HG02798 (cell line): ENCODE data around the gene ABCA6.
"Not testable (repeated sequence)": the region's sequence is repeated elsewhere in the genome, so short reads cannot be mapped to it uniquely, and the experiment has no call there.

ENCODE experiments used
- ATAC-seq: cut with Tn5 transposase; IDR thresholded peaks from one replicate; pipeline ENCODE4 v1.9.1; 2021; ENCODE audit warnings: mild to moderate bottlenecking; ENCODE audit not compliant: unreplicated experiment, poor library complexity

ABCA6 gene

GRCh38 chr17:69141431-69142174 lies at the start of gene ABCA6:
Gene ABCA6 (minus strand): TSS chr17:69141895. CDS start chr17:69140703, 1,192 bp downstream.
- ATAC-seq, result no peak

- ATAC-seq, result no peak
Measured at GRCh38 chr17:69188796-69189195, 47.1 kb upstream of the ABCA6 start.

GRCh38 chr17:69188064-69188463 lies 46.4 kb upstream of the ABCA6 start:
- ATAC-seq, result no peak

- ATAC-seq, result no peak
Measured at GRCh38 chr17:69187294-69187693, 45.6 kb upstream of the ABCA6 start.

- ATAC-seq, result no peak
Measured at GRCh38 chr17:69179227-69179952, 37.7 kb upstream of the ABCA6 start.

- no peak for ATAC-seq
Measured at GRCh38 chr17:69176457-69176795, 34.7 kb upstream of the ABCA6 start.

DNA sequence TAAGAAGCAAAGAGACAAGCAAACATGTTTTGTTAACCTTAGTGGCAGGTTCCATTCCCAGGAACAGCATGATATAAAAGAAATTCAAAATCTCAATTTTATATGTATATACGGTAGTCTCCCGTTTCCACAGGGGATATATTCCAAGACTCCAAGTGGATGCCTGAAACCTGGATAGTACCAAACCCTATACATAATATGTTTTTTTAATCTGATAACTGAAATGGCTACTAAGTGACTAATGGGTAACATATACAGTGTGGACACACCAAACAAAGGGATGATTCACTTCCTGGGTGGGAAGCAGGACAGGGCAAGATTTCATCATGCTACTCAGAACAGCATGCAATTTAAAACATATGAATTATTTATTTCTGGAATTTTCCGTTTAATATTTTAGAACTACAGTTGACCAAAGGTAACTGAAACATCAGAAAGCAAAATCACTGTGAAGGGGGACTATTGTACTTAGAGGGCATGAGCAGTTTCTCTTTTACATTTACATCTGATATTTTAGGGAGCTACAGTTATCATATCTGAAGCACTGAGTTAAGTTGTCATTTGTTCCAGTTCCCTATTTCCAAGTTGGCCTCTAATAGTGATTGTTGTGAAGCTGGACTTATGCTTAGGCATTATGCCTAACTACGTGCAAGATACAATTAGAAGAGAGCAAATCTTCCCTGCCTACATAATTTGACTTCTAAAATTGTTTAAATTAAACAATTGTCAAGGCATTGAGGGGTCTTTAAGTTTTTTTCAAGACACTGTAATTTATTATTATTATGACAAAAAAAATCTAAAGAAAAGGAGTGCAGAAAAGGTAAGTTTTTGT lies 34.1 kb upstream of the ABCA6 start:
- ATAC-seq, result no peak

DNA sequence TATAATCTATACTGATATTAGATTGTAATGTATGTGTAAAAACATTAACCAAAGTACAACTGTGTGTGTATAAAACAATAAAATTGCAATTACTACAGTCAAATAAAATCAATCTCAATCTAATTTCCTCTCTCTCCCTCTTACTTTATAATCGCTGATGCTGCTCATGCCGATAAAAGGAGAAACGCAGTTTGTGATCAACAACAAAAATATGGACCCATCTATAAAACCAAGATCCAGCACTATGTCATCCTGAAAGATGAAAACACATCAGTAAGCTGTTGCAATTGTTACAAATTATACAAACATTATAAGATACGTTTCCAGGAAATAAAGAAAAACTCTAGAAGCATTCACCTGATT lies 33.5 kb upstream of the ABCA6 start:
- ATAC-seq, result no peak

DNA sequence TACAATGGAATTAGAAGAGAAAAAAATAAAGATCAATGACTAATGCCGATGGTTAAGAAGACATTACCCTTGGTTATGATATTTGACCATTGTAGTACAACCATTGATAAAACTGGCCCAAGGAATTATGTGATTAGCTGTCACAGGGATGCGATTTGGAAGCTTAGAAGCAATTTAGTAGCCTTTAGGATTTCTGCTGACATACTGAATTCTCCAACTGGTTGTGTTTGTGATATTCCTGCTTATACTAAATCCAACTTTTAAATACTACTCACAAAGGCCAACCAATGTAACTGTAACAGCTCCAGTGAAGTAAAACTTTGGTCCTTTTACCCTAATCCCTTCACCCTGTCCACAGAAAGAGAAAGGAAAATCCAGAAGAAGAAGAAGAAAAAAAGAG lies 31.4 kb upstream of the ABCA6 start:
- ATAC-seq, result no peak

- no peak for ATAC-seq
Measured at GRCh38 chr17:69170377-69170776, 28.7 kb upstream of the ABCA6 start.

DNA sequence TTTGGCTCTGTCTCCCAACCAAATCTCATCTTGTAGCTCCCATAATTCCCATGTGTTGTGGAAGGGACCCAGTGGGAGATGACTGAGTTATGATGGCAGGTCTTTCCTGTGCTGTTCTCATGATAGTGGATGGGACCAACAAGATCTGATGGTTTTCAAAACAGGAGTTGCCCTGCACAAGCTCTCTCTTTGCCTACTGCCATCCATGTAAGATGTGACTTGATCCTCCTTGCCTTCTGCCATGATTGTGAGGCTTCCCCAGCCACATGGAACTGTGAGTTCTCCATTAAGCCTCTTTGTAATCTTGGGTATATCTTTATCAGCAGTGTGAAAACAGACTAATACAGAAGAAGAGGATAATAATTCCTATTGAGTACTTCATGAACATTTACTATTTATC lies 26.9 kb upstream of the ABCA6 start:
- not testable (repeated sequence) for ATAC-seq

GRCh38 chr17:69166957-69167356 lies 25.3 kb upstream of the ABCA6 start:
- ATAC-seq, result no peak

DNA sequence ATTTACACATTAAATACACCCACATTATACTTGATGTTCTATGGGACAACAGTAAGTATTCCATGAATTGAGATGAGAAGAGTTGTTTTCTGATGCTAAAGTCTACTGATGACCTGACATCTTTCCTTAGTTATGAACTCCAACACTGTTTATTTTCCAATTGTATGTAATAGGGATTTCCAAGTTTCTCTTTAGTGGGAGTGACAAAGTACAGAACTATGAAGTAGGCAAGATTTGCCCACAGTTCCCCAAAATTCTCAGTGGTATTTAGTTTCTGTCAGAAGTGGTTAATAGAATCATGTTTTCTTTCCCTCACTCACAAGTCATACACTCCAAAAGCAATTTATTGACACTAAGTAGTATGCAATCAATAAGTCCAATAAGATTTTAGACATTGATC lies 22.5 kb upstream of the ABCA6 start:
- no peak for ATAC-seq

GRCh38 chr17:69159418-69159817 lies 17.7 kb upstream of the ABCA6 start:
- no peak for ATAC-seq

DNA sequence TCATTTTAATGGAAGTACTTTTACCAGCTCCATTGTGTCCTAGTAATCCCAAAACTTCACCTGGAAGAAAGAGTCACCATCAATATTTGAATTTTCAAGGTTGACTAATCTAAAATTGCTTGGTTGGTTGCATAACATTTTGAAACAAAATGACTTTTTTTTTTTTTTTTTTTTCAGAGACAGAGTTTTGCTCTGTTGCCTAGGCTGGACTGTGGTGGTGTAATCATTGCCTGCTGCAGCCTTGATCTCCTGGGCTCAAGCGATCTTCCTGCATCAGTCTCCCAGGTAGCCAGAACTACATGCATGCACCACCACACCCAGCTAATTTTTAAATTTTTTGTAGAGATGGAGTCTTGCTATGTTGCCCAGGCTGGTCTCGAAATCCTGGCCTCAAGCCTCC lies 12.6 kb upstream of the ABCA6 start:
- ATAC-seq, result no peak

- ATAC-seq, result no peak
Measured at GRCh38 chr17:69150333-69150732, 8.6 kb upstream of the ABCA6 start.

DNA sequence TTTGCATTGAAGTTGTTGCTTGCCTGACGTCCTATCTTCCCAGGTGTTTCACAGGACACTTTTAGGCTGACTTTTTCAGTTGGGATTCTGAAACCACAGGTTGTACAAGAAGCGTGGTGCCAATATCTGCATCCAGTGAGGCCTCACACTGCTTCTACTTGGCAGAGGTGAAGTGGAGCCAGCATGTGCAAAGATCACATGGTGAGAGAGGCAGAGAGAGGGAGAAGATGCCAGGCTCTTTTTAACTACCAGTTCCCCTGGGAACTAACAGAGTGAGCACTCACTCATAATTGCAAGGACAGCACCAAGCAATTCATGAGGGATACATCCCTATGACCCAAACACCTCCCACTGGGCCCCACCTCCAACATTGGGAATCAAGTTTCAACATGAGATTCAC lies 5.8 kb upstream of the ABCA6 start:
- no peak for ATAC-seq

DNA sequence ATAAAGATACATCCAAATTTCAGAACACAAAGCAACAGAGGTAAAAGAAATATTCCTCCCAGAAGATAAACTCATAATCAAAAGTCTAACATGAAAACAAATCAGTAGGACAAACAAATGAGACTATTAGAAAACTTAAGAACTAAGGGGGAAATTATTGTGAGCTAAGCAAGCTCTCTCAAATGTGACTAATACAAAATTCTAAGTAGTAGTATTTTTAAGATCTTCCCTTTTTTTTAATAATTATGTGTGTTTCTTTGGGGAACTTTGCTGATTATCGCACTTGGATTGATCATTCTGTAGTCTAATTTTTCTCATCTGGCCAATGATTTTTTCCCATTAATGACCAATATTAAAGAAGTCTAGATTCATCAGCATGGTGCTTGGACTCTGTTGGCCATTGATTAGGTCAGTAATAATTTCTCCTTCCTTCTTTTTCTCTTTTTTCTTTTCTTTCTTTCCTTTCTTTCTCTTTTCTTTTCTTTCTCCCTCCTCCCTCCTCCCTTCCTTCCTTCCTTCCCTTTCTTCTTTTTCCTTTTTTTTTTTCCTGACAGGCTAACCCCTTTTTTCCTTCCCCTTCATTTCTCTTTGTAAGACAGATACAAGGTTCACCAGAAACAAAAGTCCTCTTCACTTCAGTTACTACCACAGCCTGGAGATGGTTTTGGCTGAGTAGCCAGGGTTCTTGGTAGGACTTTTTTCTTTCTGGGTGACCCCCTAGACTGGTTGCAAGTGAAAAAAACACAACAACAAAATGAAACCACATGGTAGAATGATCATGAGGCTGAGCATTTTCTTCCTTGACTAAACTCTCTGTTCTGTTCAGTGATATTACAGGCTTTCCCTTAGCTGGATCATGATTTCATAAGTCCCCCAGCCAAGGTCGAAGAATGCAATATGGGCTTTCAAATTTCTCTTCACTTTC lies 2.9 kb upstream of the ABCA6 start:
- no peak for ATAC-seq

GRCh38 chr17:69143683-69144231 lies 2.1 kb upstream of the ABCA6 start:
- no peak for ATAC-seq

- ATAC-seq, result no peak
Measured at GRCh38 chr17:69143151-69143550, 1.5 kb upstream of the ABCA6 start.
